GM10847 (cell line): ENCODE measurements around the gene DHRS12.

Source experiments
- POLR2A ChIP-seq: IDR thresholded peaks from 2 replicates; pipeline ENCODE4 v1.6.1; 2011; ENCODE audit not compliant: insufficient read length; ENCODE audit errors: extremely low read depth

DHRS12 gene

GRCh38 chr13:51818781-51819511, 15.0 kb upstream of the DHRS12 start:
- no peak for TF ChIP-seq POLR2A

DNA sequence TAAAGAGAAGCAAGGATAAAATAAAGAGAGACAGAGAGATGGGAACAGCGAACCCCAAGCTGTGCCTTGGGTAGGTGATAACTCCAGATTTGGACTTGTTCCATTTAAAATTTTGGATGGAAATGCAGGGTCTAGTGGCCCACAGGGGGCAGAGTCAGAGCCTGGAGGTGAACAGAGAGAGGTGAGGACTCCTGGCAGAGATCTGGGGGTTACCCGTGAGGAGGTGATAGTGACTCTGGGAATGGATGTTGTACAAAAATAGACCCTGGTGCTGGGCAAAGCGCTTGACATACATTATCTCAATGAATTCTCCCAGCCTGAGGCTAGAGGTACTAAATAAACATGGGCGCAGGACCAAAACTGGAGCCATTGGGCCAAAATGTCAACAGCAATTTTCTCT, 14.3 kb upstream of the DHRS12 start:
- TF ChIP-seq POLR2A = no peak

- no peak for TF ChIP-seq POLR2A
Observed at GRCh38 chr13:51817717-51818116, 13.8 kb upstream of the DHRS12 start.

- TF ChIP-seq POLR2A = no peak
Observed at GRCh38 chr13:51816604-51817249, 12.8 kb upstream of the DHRS12 start.

DNA sequence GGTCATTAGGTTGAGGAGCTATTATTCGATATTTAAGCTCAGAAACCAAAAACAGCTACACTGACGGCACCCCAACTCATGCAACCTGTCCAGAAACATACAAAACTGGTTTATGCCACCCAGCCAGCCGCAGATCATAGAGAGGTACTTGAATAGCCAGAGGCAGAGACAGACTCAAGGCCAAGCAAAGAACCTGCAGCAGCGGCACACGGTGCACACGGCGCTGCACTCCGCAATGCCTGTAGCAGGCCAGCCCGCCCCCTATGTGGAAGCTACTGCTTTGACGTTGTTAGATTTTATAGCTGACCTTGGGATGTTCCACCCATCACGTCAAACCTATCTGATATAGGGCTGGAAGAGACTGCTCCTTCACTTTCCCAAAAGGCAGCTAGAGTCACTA, 11.9 kb upstream of the DHRS12 start:
- TF ChIP-seq POLR2A = no peak

DNA sequence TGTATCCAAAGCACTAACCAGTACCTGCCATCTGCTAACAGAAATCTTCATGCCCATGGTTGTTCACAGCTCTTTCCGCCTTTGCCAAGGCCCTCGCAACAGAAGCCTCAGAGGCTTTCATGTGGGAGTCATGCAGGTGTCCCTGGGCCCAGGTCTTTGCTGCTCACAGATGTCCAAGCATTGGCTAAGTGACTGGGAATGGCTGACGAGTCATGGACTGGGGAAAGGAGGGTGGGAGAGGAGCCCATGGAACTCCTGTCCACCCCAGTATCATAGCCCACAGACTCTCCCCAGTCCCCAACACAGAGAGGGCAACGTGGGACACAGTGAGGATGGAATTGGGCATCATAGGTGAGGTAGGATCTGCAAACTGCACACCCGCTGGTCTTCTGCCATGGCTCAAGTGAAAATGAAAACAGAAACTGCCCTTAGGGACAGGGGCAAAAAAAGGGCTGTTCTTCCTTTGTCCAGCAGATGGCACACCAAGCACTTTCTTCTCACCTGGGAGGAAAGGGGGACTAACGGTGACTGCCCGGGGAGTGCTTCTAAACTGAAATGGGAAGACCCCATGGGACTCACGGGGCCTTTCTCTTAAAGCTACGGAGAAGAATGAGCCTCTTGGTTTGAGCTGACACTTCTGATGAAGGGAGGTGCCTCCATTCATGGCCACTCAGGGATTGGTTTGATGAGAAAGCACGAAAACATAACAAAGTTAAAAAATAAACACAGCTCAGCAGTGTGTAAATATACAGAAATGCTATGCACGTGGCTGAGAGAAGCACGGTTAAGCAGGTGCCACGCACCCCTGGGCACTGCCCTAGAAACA, 11.1 kb upstream of the DHRS12 start:
- no peak for TF ChIP-seq POLR2A

DNA sequence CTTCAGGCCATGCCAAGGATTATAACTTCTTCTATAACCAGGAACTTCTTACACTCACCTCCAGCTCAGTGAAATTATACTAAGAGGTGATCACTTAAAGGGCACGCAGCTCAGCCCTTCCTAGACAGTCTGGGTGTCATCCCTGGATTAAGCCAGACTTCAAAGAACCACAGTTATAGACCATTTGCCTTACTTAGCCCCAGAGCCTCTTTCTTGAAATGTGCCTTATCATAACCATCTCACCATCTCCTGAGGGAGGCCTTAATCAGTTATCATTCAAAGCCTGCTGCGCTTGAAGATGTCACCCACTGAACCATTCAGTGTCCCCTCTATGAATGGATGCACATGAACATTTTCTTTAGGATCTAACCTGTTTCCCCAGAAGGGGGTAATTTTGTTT, 10.1 kb upstream of the DHRS12 start:
- no peak for TF ChIP-seq POLR2A

- no peak for TF ChIP-seq POLR2A
Observed at GRCh38 chr13:51811920-51812451, 8.0 kb upstream of the DHRS12 start.

DNA sequence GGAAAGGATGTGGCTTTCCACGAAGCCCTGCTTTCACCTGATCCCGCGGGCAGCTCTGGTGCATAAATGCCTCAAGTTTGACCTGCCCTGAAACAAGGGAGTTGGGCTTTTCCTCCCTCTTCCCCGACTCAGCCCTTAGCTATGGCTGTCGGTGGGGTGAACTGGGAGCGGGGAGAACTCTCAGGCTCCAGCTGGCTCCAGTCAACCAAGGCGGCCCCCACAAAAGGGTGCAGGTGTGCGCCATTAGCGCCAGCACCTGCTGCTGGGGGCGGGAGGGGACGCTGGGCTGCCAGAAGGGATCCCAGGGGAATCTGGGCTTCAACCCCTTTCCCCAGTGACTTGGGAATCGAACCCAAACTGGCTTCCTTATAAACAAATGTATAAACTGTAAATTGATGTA, 7.1 kb upstream of the DHRS12 start:
- TF ChIP-seq POLR2A = no peak

DNA sequence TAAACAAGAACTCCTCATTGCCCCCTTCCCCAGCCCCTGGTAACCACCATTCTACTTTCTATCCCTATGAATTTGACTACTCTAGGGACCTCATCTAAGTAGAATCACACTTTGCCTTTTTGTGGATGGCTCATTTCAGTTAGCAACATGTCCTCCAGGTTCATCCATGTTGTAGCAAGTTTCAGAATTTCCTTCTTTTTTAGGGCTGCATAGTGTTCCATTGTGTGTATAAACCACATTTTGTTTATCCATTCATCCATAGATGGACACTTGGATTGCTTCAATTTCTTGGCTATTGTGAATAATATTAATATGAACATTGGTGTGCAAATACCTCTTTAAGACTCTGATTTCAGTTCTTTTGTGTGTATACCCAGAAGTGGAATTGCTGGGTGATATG, 4.8 kb upstream of the DHRS12 start:
- TF ChIP-seq POLR2A = no peak

DNA sequence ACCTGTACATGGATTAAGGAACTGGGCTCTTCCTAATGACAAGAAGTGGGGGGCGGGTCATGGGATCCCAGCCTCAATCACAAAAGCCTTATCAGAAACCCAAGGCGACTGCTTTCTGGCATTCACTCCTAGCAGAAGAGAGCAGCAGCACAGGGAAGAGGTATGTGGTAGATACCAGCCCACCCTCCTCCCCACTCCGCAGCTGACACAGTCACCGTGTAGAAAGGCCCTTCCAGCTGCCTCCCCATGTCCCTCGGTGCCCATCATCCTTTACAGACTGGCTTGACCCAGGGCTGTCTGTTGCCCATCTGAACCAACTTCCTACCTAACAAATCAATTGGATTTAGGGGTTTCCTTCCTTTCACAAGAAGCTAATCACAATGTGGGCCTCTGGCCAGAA, 3.1 kb upstream of the DHRS12 start:
- no peak for TF ChIP-seq POLR2A

DNA sequence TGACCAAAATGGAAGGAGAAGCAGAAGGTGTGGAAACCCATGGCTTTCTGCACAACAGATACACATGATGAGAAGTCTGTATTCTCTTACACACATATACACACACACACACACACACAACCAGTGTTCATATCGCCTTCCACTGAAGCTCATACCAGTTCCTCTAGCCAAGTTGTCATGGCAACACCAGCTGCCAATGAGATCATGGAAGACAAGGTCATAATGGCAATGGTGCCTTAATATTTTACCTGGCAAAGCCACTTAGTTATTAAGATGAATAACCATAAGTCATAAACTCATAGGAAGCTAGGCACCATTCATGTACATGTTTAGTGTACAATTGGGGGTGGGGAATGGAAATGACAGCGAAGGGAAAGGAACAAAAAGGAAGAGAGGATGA, 2.6 kb upstream of the DHRS12 start:
- no peak for TF ChIP-seq POLR2A

- TF ChIP-seq POLR2A = no peak
Observed at GRCh38 chr13:51805925-51806324, 2.0 kb upstream of the DHRS12 start.

DNA sequence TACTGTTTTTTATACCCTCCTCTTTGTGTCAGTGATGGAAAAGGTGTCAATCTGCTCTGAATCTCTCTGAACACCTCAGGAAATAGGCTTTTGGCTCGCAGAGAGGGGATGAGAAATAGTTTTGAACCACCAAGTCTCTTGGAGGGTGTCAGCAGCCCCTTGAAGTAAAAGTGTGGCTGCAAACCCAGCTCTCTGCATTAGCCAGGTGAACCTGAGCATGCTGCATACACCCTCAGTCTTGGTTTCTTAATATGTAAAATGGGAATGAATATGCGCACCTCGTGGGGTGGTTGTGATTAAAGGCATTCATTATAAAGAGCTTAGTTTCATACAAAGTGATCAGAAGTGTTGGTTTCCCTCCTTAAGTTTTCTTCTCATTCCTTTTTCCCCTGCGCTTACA, 1.4 kb upstream of the DHRS12 start:
- TF ChIP-seq POLR2A = no peak

DNA sequence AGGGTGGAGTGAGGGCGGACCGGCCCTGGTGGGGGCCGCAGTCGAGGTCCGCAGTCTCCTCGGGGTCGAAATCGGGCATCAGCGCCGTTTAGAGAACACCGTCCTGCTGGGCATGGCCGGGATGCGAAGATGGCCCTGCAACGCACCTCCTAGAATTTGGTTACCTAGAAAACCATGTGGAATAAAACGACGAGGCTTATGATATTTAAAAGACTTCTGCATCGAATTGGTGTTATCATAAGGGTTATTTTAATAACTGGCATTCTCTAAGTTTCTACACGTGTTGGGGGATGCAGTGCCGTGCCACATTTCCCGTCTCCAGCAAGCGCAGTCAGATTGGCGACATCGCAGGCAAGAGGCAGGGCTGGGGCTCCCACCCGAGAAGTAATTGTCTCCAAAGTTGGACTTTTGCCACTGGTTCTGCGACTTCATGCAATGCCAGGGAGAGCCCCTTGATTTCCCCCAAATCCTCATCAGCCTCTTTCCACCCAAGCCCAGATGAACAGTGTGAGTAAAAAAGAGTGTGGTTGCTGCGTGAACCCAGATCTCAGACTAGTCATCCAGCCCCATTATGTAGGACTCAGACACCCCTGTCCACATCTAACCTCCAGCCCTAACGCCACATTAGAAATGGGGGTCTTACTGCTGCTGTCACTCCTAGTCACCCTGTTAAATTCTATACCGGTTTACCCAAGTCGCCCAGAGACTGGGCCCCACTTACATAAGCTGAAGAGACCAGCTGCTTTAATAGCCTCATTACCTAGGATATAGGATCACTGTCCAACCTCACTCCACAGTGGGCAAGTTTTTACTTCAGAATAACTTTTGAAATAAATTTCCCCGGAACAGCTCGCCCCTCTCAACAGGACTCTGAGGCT, 571 bp upstream of the DHRS12 start:
- peak; percentile 28 for TF ChIP-seq POLR2A
